HepG2 (cell line): Measurements from ENCODE around the gene LPXN. TPM values are rescaled to one million over a fixed set of nuclear protein-coding genes. Genes with fewer than 3 reads are reported as not detected.

Experiments used
- AGO1 ChIP-seq: fragments of 200-400 bp; formaldehyde crosslinking; IDR thresholded peaks from 2 replicates; pipeline ENCODE4 v1.6.1; 2017; ENCODE audit warnings: mild to moderate bottlenecking, low read depth, low read length, moderate library complexity; ENCODE audit not compliant: poor library complexity, severe bottlenecking
- BHLHE40 ChIP-seq: IDR thresholded peaks from 2 replicates; pipeline ENCODE4 v1.6.1; 2011; ENCODE audit warnings: low read length, improper control_type of control experiment
- ETV5 ChIP-seq: IDR thresholded peaks from 2 replicates; pipeline ENCODE4 v1.6.1; 2018; ENCODE audit warnings: missing biosample characterization, missing genetic modification reagents, inconsistent platforms, borderline replicate concordance
- HES4 ChIP-seq: sonication (generic); formaldehyde crosslinking; IDR thresholded peaks from 2 replicates; pipeline ENCODE4 v1.9.0; 2021; ENCODE audit warnings: mild to moderate bottlenecking, missing genetic modification reagents, borderline replicate concordance
- NR2F1 ChIP-seq, 2 experiments: fragments of 450-650 bp in 1 of 2; formaldehyde crosslinking in 1 of 2; IDR thresholded peaks; 2 replicates each; pipeline versions ENCODE4 v1.5.0 to v1.6.1; 2016 to 2020; ENCODE audit warnings: mild to moderate bottlenecking in 1 of 2, missing compliant biosample characterization in 1 of 2, missing genetic modification reagents in 1 of 2, moderate library complexity in 1 of 2
- PHF8 ChIP-seq: sonication (generic); formaldehyde crosslinking; IDR thresholded peaks from 2 replicates; pipeline ENCODE4 v1.5.0; 2020; ENCODE audit warnings: missing genetic modification reagents
- SIN3B ChIP-seq: fragments of 150-350 bp; IDR thresholded peaks from 2 replicates; pipeline ENCODE4 v1.6.1; 2014; ENCODE audit warnings: low read length
- SP1 ChIP-seq, 2 experiments: fragments of 450-650 bp in 1 of 2; sonication (generic) in 1 of 2; formaldehyde crosslinking in 1 of 2; IDR thresholded peaks; 2 replicates each; pipeline versions ENCODE4 v1.4.0 to v1.6.1; 2016 to 2020; ENCODE audit warnings: missing genetic modification reagents in 1 of 2
- TCF7 ChIP-seq: sonication (generic); IDR thresholded peaks from 2 replicates; pipeline ENCODE4 v1.6.1; 2016; ENCODE audit warnings: antibody characterized with exemption, low read depth
- THAP11 ChIP-seq: IDR thresholded peaks from 2 replicates; pipeline ENCODE4 v1.6.1; 2016; ENCODE audit warnings: missing biosample characterization, missing genetic modification reagents
- ZFP36 ChIP-seq: fragments of 150-350 bp; IDR thresholded peaks from 2 replicates; pipeline ENCODE4 v1.6.1; 2018; ENCODE audit warnings: borderline replicate concordance, low read length, low read depth; ENCODE audit not compliant: partially characterized antibody
- ZFP37 ChIP-seq: sonication (generic); formaldehyde crosslinking; IDR thresholded peaks from 2 replicates; pipeline ENCODE4 v1.4.0; 2020; ENCODE audit warnings: missing genetic modification reagents, borderline replicate concordance
- ZHX1 ChIP-seq: sonication (generic); formaldehyde crosslinking; IDR thresholded peaks from 2 replicates; pipeline ENCODE4 v1.8.1; 2022; ENCODE audit warnings: low read depth, mild to moderate bottlenecking, missing genetic modification reagents
- ZIK1 ChIP-seq: sonication (generic); formaldehyde crosslinking; IDR thresholded peaks from 2 replicates; pipeline ENCODE4 v1.5.0; 2020; ENCODE audit warnings: mild to moderate bottlenecking, low read depth, missing genetic modification reagents, borderline replicate concordance
- ZNF530 ChIP-seq: sonication (generic); formaldehyde crosslinking; IDR thresholded peaks from 2 replicates; pipeline ENCODE4 v1.5.0; 2020; ENCODE audit warnings: low read depth, mild to moderate bottlenecking, missing genetic modification reagents
- ZNF883 ChIP-seq: sonication (generic); formaldehyde crosslinking; IDR thresholded peaks from 2 replicates; pipeline ENCODE4 v1.5.1; 2020; ENCODE audit warnings: mild to moderate bottlenecking, missing genetic modification reagents; ENCODE audit errors: not compliant biosample characterization
- ZSCAN20 ChIP-seq: sonication (generic); formaldehyde crosslinking; IDR thresholded peaks from 2 replicates; pipeline ENCODE4 v1.4.0; 2020; ENCODE audit warnings: missing genetic modification reagents, mild to moderate bottlenecking, borderline replicate concordance
- polyA plus RNA-seq, 8 experiments: library from polyadenylated mRNA; depleted of rRNA in 3 of 8; stranded (reverse) in 7 of 8; unstranded in 1 of 8; fragments of >200 nt; fragmentation: Illumina TruSeq in 4 of 8; extraction: Trizol in 4 of 8; gene quantifications; 2 replicates each; pipeline versions ENCODE4 v1.2.1 to v1.2.3, GENCODE V29; 2011 to 2016; ENCODE audit warnings: low read depth in 4 of 8, missing spikeins in 1 of 8, mixed read lengths in 1 of 8; ENCODE audit not compliant: insufficient read depth in 1 of 8
- total RNA-seq, 5 experiments: library from RNA; depleted of rRNA; stranded (reverse); fragments of >200 nt; fragmentation: Illumina TruSeq; extraction: Trizol; gene quantifications; 2 replicates each; pipeline ENCODE4 v1.2.3, GENCODE V29; 2016; ENCODE audit warnings: low read depth in 1 of 5
- TF ChIP-seq, protein P1 (sequence below): sonication (generic); formaldehyde crosslinking; conservative IDR thresholded peaks from 2 replicates; pipeline ENCODE4 v1.4.0; 2020; ENCODE audit warnings: mild to moderate bottlenecking, missing genetic modification reagents, moderate library complexity
- TF ChIP-seq, protein P2 (sequence below): sonication (generic); formaldehyde crosslinking; conservative IDR thresholded peaks from 2 replicates; pipeline ENCODE4 v1.4.0; 2020; ENCODE audit warnings: missing genetic modification reagents
- TF ChIP-seq, protein P3 (sequence below): IDR thresholded peaks from 2 replicates; pipeline ENCODE4 v1.6.1; 2018; ENCODE audit warnings: missing genetic modification reagents

The LPXN gene
- total and polyA plus RNA-seq, 2 of the 13 experiments (the other 11 are each of a cell fraction or from before 2014, with no cell fraction given) = 1.7 to 3.5 TPM

GRCh38 chr11:58578136-58578634 is 2.5 kb upstream of the LPXN start (continued):
- TF ChIP-seq PHF8 (peak; percentile 41), ZNF883 (CRISPR knock-in tag) (no peak), HES4 (CRISPR knock-in tag) (no peak), ETV5 (CRISPR knock-in tag) (peak; percentile 60), ZFP37 (CRISPR knock-in tag) (no peak), SP1 (IDR thresholded peaks at IDR 0.05) (no peak), SP1 (CRISPR knock-in tag; IDR thresholded peaks at IDR 0.05) (no peak), THAP11 (peak; percentile 97), ZHX1 (CRISPR knock-in tag) (no peak), BHLHE40 (peak; percentile 86), NR2F1 (CRISPR knock-in tag; IDR thresholded peaks at IDR 0.05) (no peak), ZSCAN20 (CRISPR knock-in tag) (0 out of 2 replicates have a peak, but pooled peaks have one; percentile 30), AGO1 (no peak), ZNF530 (CRISPR knock-in tag) (no peak), SIN3B (no peak), ZIK1 (CRISPR knock-in tag) (no peak), TCF7 (no peak), ZFP36 (no peak)
- TF ChIP-seq, protein P1, sequence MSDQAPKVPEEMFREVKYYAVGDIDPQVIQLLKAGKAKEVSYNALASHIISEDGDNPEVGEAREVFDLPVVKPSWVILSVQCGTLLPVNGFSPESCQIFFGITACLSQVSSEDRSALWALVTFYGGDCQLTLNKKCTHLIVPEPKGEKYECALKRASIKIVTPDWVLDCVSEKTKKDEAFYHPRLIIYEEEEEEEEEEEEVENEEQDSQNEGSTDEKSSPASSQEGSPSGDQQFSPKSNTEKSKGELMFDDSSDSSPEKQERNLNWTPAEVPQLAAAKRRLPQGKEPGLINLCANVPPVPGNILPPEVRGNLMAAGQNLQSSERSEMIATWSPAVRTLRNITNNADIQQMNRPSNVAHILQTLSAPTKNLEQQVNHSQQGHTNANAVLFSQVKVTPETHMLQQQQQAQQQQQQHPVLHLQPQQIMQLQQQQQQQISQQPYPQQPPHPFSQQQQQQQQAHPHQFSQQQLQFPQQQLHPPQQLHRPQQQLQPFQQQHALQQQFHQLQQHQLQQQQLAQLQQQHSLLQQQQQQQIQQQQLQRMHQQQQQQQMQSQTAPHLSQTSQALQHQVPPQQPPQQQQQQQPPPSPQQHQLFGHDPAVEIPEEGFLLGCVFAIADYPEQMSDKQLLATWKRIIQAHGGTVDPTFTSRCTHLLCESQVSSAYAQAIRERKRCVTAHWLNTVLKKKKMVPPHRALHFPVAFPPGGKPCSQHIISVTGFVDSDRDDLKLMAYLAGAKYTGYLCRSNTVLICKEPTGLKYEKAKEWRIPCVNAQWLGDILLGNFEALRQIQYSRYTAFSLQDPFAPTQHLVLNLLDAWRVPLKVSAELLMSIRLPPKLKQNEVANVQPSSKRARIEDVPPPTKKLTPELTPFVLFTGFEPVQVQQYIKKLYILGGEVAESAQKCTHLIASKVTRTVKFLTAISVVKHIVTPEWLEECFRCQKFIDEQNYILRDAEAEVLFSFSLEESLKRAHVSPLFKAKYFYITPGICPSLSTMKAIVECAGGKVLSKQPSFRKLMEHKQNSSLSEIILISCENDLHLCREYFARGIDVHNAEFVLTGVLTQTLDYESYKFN (CRISPR knock-in tag) = peak; percentile 14; the same call in 1 of the 2 replicates
- TF ChIP-seq, protein P2, sequence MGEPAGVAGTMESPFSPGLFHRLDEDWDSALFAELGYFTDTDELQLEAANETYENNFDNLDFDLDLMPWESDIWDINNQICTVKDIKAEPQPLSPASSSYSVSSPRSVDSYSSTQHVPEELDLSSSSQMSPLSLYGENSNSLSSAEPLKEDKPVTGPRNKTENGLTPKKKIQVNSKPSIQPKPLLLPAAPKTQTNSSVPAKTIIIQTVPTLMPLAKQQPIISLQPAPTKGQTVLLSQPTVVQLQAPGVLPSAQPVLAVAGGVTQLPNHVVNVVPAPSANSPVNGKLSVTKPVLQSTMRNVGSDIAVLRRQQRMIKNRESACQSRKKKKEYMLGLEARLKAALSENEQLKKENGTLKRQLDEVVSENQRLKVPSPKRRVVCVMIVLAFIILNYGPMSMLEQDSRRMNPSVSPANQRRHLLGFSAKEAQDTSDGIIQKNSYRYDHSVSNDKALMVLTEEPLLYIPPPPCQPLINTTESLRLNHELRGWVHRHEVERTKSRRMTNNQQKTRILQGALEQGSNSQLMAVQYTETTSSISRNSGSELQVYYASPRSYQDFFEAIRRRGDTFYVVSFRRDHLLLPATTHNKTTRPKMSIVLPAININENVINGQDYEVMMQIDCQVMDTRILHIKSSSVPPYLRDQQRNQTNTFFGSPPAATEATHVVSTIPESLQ = no peak
- TF ChIP-seq, protein P3, sequence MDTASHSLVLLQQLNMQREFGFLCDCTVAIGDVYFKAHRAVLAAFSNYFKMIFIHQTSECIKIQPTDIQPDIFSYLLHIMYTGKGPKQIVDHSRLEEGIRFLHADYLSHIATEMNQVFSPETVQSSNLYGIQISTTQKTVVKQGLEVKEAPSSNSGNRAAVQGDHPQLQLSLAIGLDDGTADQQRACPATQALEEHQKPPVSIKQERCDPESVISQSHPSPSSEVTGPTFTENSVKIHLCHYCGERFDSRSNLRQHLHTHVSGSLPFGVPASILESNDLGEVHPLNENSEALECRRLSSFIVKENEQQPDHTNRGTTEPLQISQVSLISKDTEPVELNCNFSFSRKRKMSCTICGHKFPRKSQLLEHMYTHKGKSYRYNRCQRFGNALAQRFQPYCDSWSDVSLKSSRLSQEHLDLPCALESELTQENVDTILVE (CRISPR knock-in tag) = peak; percentile 91
